HG03520 (cell line): Measurements from ENCODE around the gene GALNT10.
"Not testable (repeated sequence)": the region's sequence is repeated elsewhere in the genome, so short reads cannot be mapped to it uniquely, and the experiment has no call there.

ENCODE experiments used
- ATAC-seq: cut with Tn5 transposase; IDR thresholded peaks from one replicate; pipeline ENCODE4 v1.9.1; 2021; ENCODE audit warnings: mild to moderate bottlenecking, moderate library complexity; ENCODE audit not compliant: unreplicated experiment

GALNT10 gene

GRCh38 chr5:154346427-154346826 lies 155.9 kb downstream of the GALNT10 start:
- ATAC-seq = no peak

GRCh38 chr5:154349626-154350264 lies 159.2 kb downstream of the GALNT10 start:
- ATAC-seq = no peak

- no peak for ATAC-seq
Observed at GRCh38 chr5:154351141-154351540, 160.6 kb downstream of the GALNT10 start.

GRCh38 chr5:154351566-154351965 lies 161.0 kb downstream of the GALNT10 start:
- ATAC-seq = peak; percentile 56

GRCh38 chr5:154352960-154353548 lies 162.5 kb downstream of the GALNT10 start:
- no peak for ATAC-seq

GRCh38 chr5:154355129-154355611 lies 164.6 kb downstream of the GALNT10 start:
- no peak for ATAC-seq

- no peak for ATAC-seq
Observed at GRCh38 chr5:154356020-154356655, 165.6 kb downstream of the GALNT10 start.

- ATAC-seq = no peak
Observed at GRCh38 chr5:154356958-154357357, 166.4 kb downstream of the GALNT10 start.

GRCh38 chr5:154358516-154359220 lies 168.1 kb downstream of the GALNT10 start:
- no peak for ATAC-seq

- no peak for ATAC-seq
Observed at GRCh38 chr5:154359221-154359573, 168.7 kb downstream of the GALNT10 start.

- not testable (repeated sequence) for ATAC-seq
Observed at GRCh38 chr5:154360241-154360640, 169.7 kb downstream of the GALNT10 start.

GRCh38 chr5:154363411-154363810 lies 172.9 kb downstream of the GALNT10 start:
- ATAC-seq = no peak

- ATAC-seq = no peak
Observed at GRCh38 chr5:154364771-154365170, 174.2 kb downstream of the GALNT10 start.

GRCh38 chr5:154365823-154366222 lies 175.3 kb downstream of the GALNT10 start:
- no peak for ATAC-seq

- no peak for ATAC-seq
Observed at GRCh38 chr5:154366353-154366752, 175.8 kb downstream of the GALNT10 start.

GRCh38 chr5:154367101-154367500 lies 176.6 kb downstream of the GALNT10 start:
- no peak for ATAC-seq

- no peak for ATAC-seq
Observed at GRCh38 chr5:154368041-154368800, 177.7 kb downstream of the GALNT10 start.

GRCh38 chr5:154369682-154370081 lies 179.1 kb downstream of the GALNT10 start:
- no peak for ATAC-seq

GRCh38 chr5:154370119-154370518 lies 179.6 kb downstream of the GALNT10 start:
- ATAC-seq = no peak

- no peak for ATAC-seq
Observed at GRCh38 chr5:154370813-154371212, 180.3 kb downstream of the GALNT10 start.

- no peak for ATAC-seq
Observed at GRCh38 chr5:154371687-154372086, 181.2 kb downstream of the GALNT10 start.
